ENCODE data around the gene SLC9A5.

SLC9A5 gene

DNA sequence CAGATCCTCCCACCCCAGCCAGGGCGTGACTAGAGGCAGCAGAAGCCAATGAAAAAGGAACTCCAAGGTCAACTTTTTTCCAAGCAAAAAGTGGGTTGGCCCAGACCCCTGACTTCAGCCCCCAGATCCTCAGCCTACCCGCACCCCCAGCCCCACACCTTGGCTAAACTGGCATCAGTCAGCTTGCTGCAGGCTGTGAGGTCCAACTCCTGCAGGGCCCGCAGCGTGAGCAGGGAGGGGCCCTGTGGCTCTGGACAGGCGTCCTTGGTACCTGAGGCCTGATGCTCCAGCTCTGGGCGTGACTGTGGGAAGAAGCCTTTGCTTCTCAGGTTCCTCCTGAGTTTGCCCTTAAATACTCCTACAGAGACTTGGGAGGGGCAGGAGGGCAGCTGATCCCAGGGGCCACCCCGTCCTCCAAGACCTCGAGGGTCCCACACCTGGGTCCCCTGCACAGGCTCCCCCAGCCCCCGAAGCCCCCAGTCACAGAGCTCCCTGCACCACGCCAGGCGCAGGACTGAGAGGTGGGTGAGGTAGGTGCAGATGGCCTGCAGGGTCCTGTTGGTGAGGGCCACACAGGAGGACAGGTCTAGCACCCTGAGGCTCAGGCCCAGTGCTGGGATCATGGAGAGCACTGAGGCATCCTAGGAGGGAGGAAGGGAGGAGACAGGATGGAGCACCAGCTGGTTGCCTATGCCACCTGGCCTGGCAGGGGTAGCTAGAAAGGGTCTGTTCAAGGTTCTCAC, 40.5 kb upstream of the SLC9A5 start:
- TF ChIP-seq YY1 (IDR thresholded peaks at IDR 0.05; ENCODE audit: insufficient read depth, insufficient read length) (no peak), SUZ12 (IDR thresholded peaks at IDR 0.05; ENCODE audit: extremely low read depth, insufficient read depth, insufficient read length) (no peak), ZNF274 (IDR thresholded peaks at IDR 0.05; ENCODE audit: low read depth, low read length) (no peak)
- peak overlapping the region; percentile 44 for H3K9ac ChIP-seq (ENCODE audit: insufficient read length, low read depth)
- no peak overlapping the region for H3K4me3 ChIP-seq (ENCODE audit: insufficient read length, low read depth)
- peaks cover 25% of the 10 kb centered on the region for H3K4me1 ChIP-seq (ENCODE audit: insufficient read depth, insufficient read length)
- H3K27me3 ChIP-seq (ENCODE audit: insufficient read depth, insufficient read length), result no peaks in the 10 kb centered on the region
- DNase-seq (ENCODE audit: low read depth, low spot score), result no peak
- peaks cover 20% of the 10 kb centered on the region for H3K36me3 ChIP-seq (ENCODE audit: insufficient read depth, insufficient read length, low read length)
- H3K9me3 ChIP-seq (ENCODE audit: insufficient read depth, low read length), result no peaks in the 10 kb centered on the region

DNA sequence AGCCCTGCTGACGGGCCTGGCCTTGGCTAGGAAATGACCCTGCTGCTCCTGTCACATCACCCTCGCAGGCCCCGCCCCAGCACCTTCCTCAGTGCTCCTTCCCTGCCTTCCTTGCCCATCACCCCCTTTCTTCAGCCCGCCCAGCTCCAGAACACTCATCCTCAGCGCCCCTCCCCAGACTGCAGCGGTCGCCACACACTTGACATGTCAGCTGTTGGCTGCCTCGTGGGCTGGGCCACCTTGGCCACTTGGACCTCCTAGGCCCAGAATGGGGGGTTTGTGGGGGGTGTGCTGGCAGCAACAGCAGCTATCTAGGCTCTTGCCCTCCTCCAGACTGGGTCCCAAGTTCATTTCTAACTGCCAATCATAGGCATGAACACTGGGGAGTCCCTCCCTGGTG, 39.2 kb upstream of the SLC9A5 start:
- H3K9me3 ChIP-seq (ENCODE audit: insufficient read depth, low read length), result no peaks in the 10 kb centered on the region
- H3K9ac ChIP-seq (ENCODE audit: insufficient read length, low read depth), result no peak overlapping the region
- no peaks in the 10 kb centered on the region for H3K27me3 ChIP-seq (ENCODE audit: insufficient read depth, insufficient read length)
- no peak overlapping the region for H3K4me3 ChIP-seq (ENCODE audit: insufficient read length, low read depth)
- peaks cover 9% of the 10 kb centered on the region for H3K36me3 ChIP-seq (ENCODE audit: insufficient read depth, insufficient read length, low read length)
- TF ChIP-seq YY1 (IDR thresholded peaks at IDR 0.05; ENCODE audit: insufficient read depth, insufficient read length) (no peak), ZNF274 (IDR thresholded peaks at IDR 0.05; ENCODE audit: low read depth, low read length) (no peak), SUZ12 (IDR thresholded peaks at IDR 0.05; ENCODE audit: extremely low read depth, insufficient read depth, insufficient read length) (no peak)
- DNase-seq (ENCODE audit: low read depth, low spot score), result no peak
- H3K4me1 ChIP-seq (ENCODE audit: insufficient read depth, insufficient read length), result peaks cover 25% of the 10 kb centered on the region

DNA sequence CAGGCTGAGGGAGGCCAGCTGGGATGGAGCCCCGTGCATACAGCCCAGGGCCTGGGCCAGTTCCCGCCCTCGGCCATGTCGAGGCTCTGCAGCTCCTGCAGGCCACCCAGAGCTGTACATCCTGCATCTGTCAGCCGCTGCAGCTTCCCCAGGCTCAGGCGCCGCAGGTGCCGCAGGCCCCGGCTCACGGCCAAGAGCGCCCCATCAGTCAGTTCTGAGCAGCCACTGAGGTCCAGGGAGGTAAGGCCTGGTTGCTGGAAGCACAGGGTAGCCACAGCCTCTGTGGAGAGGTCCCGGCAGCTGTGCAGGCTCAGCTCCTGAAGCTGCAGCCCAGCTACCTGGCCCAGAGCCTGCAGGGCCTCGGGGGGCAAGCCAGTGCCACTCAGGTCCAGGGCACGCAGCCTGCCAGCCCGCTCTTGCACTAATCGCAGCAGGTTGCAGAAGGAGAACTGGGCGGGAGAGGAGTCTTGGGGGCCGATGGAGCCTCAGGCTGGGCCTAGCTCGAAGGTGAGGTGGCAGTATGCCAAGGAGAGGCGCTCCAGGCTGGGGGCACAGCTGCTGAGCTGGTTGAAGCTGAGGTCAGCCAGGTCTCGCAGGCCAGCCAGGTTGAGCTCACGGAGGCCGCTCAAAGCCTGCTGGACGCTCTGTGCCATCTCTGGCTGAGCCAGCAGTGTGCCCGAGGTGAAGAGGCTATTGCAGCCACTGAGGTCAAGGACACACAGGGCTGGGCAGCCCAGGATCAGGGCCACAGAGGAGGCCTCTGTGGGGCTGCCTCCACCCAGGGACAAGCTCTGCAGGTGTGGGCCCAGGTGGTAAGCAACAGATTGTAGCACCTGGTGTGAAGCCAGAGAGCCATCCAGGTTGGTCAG, 38.5 kb upstream of the SLC9A5 start:
- peak overlapping the region; percentile 17 for H3K9ac ChIP-seq (ENCODE audit: insufficient read length, low read depth)
- TF ChIP-seq ZNF274 (IDR thresholded peaks at IDR 0.05; ENCODE audit: low read depth, low read length) (no peak), YY1 (IDR thresholded peaks at IDR 0.05; ENCODE audit: insufficient read depth, insufficient read length) (no peak), SUZ12 (IDR thresholded peaks at IDR 0.05; ENCODE audit: extremely low read depth, insufficient read depth, insufficient read length) (no peak)

DNA sequence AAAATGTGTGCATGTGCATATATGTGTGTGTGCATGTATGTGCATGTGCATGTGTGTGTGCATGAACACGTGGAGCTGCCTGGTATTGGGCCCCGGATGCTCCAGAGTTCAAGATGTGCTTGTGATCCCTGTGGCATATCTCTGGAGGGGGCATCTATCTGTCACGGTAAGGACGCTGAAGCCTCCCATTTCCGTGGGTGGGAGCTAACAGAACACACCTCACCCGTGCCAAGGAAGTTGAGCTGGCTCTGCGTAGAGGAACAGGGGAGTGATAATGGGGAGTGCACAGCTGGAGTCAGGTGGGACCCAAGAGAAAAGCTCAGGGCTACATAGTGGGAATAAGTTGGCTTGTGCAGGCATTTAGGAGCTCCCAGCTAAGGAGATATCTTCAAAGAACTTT, 37.1 kb upstream of the SLC9A5 start:
- H3K4me3 ChIP-seq (ENCODE audit: insufficient read length, low read depth), result no peak overlapping the region
- TF ChIP-seq ZNF274 (IDR thresholded peaks at IDR 0.05; ENCODE audit: low read depth, low read length) (no peak), YY1 (IDR thresholded peaks at IDR 0.05; ENCODE audit: insufficient read depth, insufficient read length) (no peak), SUZ12 (IDR thresholded peaks at IDR 0.05; ENCODE audit: extremely low read depth, insufficient read depth, insufficient read length) (no peak)
- H3K27me3 ChIP-seq (ENCODE audit: insufficient read depth, insufficient read length), result peaks cover 8% of the 10 kb centered on the region
- H3K9me3 ChIP-seq (ENCODE audit: insufficient read depth, low read length), result no peaks in the 10 kb centered on the region
- peaks cover 20% of the 10 kb centered on the region for H3K4me1 ChIP-seq (ENCODE audit: insufficient read depth, insufficient read length)
- no peak for DNase-seq (ENCODE audit: low read depth, low spot score)
- no peaks in the 10 kb centered on the region for H3K36me3 ChIP-seq (ENCODE audit: insufficient read depth, insufficient read length, low read length)
- H3K9ac ChIP-seq (ENCODE audit: insufficient read length, low read depth), result no peak overlapping the region

More for the DNA sequence above, 38.5 kb upstream of the SLC9A5 start:
- Histone ChIP-seq H3K4me1 (ENCODE audit: insufficient read depth, insufficient read length) (peaks cover 25% of the 10 kb centered on the region), H3K27me3 (ENCODE audit: insufficient read depth, insufficient read length) (peaks cover 3% of the 10 kb centered on the region), H3K4me3 (ENCODE audit: insufficient read length, low read depth) (no peak overlapping the region), H3K36me3 (ENCODE audit: insufficient read depth, insufficient read length, low read length) (peaks cover 7% of the 10 kb centered on the region), H3K9me3 (ENCODE audit: insufficient read depth, low read length) (no peaks in the 10 kb centered on the region)
- no peak for DNase-seq (ENCODE audit: low read depth, low spot score)

DNA sequence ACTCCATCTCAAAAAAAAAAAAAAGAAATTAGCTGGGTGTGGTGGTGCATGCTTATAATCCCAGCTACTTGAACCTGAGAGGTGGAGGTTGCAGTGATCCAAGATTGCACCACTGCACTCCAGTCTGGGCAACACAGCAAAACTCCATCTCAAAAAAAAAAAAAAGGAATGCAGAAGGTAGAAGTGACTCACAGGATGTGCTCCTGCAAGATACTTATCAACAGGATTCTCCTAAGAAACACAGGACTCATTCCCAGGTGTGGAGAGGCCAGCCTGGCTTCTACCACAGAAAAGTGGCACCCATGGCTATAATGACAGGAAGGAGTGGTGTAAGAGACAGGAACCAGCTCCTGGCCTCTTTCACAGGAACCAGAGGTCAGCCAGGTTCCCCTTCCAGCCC, 36.0 kb upstream of the SLC9A5 start:
- no peaks in the 10 kb centered on the region for H3K36me3 ChIP-seq (ENCODE audit: insufficient read depth, insufficient read length, low read length)
- no peaks in the 10 kb centered on the region for H3K9me3 ChIP-seq (ENCODE audit: insufficient read depth, low read length)
- H3K27me3 ChIP-seq (ENCODE audit: insufficient read depth, insufficient read length), result peaks cover 19% of the 10 kb centered on the region
- H3K9ac ChIP-seq (ENCODE audit: insufficient read length, low read depth), result no peak overlapping the region
- TF ChIP-seq SUZ12 (IDR thresholded peaks at IDR 0.05; ENCODE audit: extremely low read depth, insufficient read depth, insufficient read length) (no peak), ZNF274 (IDR thresholded peaks at IDR 0.05; ENCODE audit: low read depth, low read length) (no peak), YY1 (IDR thresholded peaks at IDR 0.05; ENCODE audit: insufficient read depth, insufficient read length) (no peak)
- DNase-seq (ENCODE audit: low read depth, low spot score), result no peak
- H3K4me3 ChIP-seq (ENCODE audit: insufficient read length, low read depth), result no peak overlapping the region
- peaks cover 11% of the 10 kb centered on the region for H3K4me1 ChIP-seq (ENCODE audit: insufficient read depth, insufficient read length)

DNA sequence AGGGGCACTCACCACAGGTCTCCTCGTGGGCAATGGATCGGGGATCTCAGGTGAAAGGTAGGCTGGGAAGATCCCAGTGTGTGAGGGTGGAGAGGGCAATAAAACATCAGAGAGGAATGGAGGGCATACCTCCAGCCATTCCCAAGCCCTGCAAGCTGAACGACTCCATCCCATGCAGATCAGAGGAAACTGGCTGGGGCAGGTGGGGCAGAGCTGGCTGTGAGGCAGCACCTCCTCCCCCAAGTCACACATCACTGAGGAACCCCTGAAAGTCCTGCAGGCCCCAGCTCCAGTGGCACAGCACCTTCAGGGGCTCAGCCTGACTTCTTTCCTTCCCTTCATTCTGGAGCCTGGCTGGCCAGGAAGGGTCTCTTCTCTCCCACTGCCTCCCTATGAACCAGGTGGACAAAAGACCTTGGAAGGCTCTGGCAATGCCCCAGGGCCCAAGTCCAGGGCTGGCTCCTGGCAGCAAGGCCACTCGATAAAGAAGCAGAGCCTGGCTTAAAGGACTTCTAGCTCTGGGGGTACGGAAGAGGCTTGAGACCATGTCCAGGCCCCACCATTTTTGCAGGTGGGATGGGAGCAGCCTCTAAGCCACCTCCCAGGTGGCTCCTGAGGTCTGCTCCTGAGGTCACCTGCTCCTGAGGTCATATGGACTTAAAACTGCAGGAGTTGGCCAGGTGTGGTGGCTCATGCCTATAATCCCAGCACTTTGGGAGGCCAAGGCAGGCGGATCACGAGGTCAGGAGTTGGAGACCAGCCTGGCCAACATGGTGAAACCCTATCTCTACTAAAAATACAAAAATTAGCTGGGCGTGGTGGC, 35.4 kb upstream of the SLC9A5 start:
- H3K36me3 ChIP-seq (ENCODE audit: insufficient read depth, insufficient read length, low read length), result no peaks in the 10 kb centered on the region
- peaks cover 19% of the 10 kb centered on the region for H3K27me3 ChIP-seq (ENCODE audit: insufficient read depth, insufficient read length)
- no peak for DNase-seq (ENCODE audit: low read depth, low spot score)
- H3K4me3 ChIP-seq (ENCODE audit: insufficient read length, low read depth), result no peak overlapping the region
- no peaks in the 10 kb centered on the region for H3K9me3 ChIP-seq (ENCODE audit: insufficient read depth, low read length)
- no peak overlapping the region for H3K9ac ChIP-seq (ENCODE audit: insufficient read length, low read depth)
- peaks cover 9% of the 10 kb centered on the region for H3K4me1 ChIP-seq (ENCODE audit: insufficient read depth, insufficient read length)
- TF ChIP-seq SUZ12 (IDR thresholded peaks at IDR 0.05; ENCODE audit: extremely low read depth, insufficient read depth, insufficient read length) (no peak), YY1 (IDR thresholded peaks at IDR 0.05; ENCODE audit: insufficient read depth, insufficient read length) (no peak), ZNF274 (IDR thresholded peaks at IDR 0.05; ENCODE audit: low read depth, low read length) (no peak)
